Measurements from ENCODE around the gene NHLRC3.

DNA sequence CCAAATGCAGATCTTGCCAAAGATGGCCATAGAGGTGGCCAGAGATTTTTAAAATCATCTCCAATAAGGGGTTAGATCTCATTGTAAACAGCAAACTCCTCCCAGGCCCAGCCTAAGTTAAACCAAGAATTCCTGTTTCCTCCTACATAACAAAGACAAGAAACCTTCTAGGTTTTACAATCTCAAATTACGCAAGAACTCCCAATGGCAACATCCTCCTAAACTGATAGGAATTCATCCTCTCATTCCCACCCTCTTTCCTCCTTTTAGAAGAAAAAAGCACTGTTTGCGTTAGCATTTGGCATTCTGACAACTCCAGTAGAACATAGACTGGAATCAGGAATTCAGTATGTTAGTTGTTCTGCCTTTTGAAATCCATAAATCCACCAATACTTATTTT is 14.9 kb upstream of the NHLRC3 start:
- no peak for TF ChIP-seq POLR2A (IDR thresholded peaks at IDR 0.05; ENCODE audit: low read length)
- TF ChIP-seq EP300 (IDR thresholded peaks at IDR 0.05) = no peak
- TF ChIP-seq, protein P1, sequence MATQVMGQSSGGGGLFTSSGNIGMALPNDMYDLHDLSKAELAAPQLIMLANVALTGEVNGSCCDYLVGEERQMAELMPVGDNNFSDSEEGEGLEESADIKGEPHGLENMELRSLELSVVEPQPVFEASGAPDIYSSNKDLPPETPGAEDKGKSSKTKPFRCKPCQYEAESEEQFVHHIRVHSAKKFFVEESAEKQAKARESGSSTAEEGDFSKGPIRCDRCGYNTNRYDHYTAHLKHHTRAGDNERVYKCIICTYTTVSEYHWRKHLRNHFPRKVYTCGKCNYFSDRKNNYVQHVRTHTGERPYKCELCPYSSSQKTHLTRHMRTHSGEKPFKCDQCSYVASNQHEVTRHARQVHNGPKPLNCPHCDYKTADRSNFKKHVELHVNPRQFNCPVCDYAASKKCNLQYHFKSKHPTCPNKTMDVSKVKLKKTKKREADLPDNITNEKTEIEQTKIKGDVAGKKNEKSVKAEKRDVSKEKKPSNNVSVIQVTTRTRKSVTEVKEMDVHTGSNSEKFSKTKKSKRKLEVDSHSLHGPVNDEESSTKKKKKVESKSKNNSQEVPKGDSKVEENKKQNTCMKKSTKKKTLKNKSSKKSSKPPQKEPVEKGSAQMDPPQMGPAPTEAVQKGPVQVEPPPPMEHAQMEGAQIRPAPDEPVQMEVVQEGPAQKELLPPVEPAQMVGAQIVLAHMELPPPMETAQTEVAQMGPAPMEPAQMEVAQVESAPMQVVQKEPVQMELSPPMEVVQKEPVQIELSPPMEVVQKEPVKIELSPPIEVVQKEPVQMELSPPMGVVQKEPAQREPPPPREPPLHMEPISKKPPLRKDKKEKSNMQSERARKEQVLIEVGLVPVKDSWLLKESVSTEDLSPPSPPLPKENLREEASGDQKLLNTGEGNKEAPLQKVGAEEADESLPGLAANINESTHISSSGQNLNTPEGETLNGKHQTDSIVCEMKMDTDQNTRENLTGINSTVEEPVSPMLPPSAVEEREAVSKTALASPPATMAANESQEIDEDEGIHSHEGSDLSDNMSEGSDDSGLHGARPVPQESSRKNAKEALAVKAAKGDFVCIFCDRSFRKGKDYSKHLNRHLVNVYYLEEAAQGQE (IDR thresholded peaks at IDR 0.05) = no peak
- no peak for TF ChIP-seq SREBF2 (IDR thresholded peaks at IDR 0.05)
- TF ChIP-seq, protein P2, sequence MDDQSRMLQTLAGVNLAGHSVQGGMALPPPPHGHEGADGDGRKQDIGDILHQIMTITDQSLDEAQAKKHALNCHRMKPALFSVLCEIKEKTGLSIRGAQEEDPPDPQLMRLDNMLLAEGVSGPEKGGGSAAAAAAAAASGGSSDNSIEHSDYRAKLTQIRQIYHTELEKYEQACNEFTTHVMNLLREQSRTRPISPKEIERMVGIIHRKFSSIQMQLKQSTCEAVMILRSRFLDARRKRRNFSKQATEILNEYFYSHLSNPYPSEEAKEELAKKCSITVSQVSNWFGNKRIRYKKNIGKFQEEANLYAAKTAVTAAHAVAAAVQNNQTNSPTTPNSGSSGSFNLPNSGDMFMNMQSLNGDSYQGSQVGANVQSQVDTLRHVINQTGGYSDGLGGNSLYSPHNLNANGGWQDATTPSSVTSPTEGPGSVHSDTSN (IDR thresholded peaks at IDR 0.05) = no peak
- TF ChIP-seq, protein P3, sequence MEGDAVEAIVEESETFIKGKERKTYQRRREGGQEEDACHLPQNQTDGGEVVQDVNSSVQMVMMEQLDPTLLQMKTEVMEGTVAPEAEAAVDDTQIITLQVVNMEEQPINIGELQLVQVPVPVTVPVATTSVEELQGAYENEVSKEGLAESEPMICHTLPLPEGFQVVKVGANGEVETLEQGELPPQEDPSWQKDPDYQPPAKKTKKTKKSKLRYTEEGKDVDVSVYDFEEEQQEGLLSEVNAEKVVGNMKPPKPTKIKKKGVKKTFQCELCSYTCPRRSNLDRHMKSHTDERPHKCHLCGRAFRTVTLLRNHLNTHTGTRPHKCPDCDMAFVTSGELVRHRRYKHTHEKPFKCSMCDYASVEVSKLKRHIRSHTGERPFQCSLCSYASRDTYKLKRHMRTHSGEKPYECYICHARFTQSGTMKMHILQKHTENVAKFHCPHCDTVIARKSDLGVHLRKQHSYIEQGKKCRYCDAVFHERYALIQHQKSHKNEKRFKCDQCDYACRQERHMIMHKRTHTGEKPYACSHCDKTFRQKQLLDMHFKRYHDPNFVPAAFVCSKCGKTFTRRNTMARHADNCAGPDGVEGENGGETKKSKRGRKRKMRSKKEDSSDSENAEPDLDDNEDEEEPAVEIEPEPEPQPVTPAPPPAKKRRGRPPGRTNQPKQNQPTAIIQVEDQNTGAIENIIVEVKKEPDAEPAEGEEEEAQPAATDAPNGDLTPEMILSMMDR (IDR thresholded peaks at IDR 0.05) = no peak

Measured in A549 (cell line).